GM12865 (cell line): ENCODE data around the gene GRAMD1A.
A peak's percentile ranks its signal among the peaks of the same experiment; 100 is the strongest.
"Not testable (repeated sequence)": the region's sequence is repeated elsewhere in the genome, so short reads cannot be mapped to it uniquely, and the experiment has no call there.

Source experiments
- DNase-seq: peaks from one replicate; pipeline ENCODE4 v3.0.0; 2010; ENCODE audit warnings: low read depth
- H3K4me3 ChIP-seq: 2 replicates; pipeline ENCODE4 v1.5.1; 2011; ENCODE audit warnings: mild to moderate bottlenecking, low read depth, low read length, control low read depth
- TF ChIP-seq, protein P1 (sequence below): IDR thresholded peaks from 2 replicates; pipeline ENCODE4 v1.5.1; 2011; ENCODE audit warnings: low read length, control low read depth, low read depth, inconsistent platforms; ENCODE audit not compliant: insufficient read depth; ENCODE audit errors: missing control alignments

GRAMD1A gene

DNA sequence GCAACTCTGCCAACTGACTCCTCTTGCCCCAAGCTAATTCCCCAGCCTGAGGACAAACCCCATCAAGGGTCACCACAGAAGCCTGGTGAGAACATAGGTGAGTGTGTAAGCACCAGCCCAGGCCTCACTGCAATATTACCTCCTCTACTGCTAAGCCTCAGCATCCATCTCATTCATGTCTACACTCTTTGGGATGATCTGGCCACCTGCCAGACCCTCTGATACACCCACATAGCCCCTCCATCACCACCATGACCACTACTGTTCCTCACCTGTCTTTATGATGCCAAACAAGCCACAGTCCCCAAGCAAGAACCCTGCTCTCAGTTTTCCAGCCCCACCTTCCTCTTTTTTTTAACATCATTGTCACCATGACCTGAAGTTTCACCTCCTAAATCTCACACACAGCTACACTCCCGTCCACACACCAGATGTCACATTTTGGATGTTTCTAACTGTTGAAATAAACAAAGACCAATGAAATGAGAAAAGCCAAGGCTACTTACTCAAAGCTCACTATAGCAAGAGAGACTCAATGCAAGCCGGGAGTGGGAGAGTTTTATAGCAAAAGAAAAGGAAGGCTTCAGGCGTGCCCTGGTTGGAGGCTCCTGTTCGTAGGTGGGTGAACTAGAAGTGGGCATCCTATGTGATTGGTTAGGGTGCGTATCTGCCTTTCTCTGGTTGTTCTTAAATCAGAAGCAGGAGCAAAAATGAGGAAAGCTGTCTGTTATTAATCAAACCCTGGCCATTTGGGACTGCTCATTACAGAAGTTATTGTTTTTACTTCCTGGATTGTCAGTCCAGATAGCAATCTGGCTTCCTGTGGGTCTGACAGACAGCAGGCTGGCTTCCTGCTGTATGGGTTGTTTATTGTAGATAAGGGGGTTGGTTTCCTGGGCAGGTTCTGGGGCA, 38.1 kb upstream of the GRAMD1A start:
- TF ChIP-seq, protein P1, sequence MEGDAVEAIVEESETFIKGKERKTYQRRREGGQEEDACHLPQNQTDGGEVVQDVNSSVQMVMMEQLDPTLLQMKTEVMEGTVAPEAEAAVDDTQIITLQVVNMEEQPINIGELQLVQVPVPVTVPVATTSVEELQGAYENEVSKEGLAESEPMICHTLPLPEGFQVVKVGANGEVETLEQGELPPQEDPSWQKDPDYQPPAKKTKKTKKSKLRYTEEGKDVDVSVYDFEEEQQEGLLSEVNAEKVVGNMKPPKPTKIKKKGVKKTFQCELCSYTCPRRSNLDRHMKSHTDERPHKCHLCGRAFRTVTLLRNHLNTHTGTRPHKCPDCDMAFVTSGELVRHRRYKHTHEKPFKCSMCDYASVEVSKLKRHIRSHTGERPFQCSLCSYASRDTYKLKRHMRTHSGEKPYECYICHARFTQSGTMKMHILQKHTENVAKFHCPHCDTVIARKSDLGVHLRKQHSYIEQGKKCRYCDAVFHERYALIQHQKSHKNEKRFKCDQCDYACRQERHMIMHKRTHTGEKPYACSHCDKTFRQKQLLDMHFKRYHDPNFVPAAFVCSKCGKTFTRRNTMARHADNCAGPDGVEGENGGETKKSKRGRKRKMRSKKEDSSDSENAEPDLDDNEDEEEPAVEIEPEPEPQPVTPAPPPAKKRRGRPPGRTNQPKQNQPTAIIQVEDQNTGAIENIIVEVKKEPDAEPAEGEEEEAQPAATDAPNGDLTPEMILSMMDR, result no peak
- DNase-seq, result no peak
- no peak overlapping the region for H3K4me3 ChIP-seq

DNA sequence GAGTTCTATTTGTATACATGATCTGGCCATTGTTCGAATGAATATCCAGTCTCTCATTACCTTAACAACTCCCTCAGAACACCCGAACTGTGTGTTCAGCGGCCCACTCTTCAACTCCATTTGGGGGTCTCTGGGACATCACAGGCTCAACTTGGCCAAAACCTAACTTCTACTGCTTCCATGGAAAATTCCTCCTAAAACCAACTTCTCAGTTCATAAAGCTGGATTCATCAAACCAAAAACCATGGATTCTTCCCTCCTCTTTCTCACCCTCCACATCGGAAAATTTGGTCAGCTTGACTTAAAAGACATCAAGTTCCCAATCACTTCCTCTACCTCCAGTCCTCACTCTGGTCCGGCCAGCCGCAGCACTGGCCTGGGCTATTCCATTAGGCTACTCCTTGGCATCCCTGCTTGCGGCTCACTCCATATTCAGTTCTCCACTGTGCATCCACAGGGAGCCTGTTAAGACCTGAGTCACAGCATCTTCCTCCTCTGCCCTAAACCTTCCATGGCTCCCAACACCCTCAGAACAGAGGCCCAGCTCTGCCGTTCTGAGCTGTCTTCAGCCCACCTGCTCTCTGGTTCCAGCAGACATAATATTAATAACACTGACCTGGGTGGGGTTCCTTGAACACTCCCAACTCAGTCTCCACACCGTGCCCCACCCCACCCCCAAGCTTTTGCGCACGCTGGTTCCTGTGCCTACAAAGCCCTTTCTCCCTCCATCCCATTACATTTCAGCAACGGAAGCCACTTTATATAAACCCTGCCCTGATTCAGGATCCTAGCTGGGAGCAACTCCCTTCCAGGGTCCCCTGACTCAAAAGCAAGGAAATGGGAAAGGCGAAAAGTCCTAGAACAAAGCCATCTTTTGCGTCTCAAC, 37.2 kb upstream of the GRAMD1A start:
- TF ChIP-seq, protein P1, result no peak
- no peak for DNase-seq
- peak overlapping the region; percentile 94 for H3K4me3 ChIP-seq

DNA sequence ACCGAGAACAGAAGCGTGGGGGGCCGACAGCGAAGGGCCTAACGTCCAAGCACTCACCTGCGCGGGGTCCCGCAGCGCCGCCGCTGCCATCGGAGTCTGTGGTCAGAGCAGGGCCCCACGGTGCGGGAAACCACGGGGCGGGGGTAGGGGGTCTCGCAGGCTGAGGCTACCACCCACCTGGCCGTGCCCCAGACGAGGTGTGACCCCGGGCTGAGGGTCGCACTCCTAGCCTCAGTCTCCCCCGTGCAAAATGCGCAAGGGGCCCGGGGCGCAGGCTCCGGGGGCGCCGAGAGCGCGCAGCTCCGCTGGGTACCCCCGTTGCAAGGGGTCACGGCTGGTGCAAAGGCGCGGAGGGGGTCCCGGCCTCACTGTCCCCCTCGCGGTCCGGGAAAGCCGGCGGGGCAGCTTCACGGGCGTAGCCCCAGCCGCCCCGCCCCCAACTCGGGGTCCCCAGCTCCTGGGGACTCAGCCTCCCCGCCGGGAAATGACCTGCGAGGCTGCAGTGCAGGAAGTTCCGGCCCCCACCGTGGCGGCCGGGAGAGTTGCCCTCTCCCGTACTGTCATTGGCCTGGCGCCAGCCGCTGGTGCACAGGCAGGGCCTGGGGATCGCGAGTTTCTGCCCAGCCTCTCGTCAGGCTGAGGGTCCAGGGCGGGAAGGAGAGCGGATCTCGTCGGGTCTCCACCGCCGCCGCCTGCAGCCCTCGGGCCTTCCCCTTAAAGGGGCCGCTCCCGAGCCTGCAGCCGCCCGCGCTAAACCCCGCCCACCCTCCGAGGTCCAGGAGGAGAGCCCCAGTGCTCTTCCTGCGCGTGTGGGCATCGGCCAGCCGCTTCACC, 36.3 kb upstream of the GRAMD1A start, which contains the start of gene ZNF792:
TSS of gene ZNF792 (minus strand) at position 657 of the 834 bp plus-strand sequence. CDS start at position 90, 567 bp downstream.
- TF ChIP-seq, protein P1, result no peak
- H3K4me3 ChIP-seq, result peak within 1 kb of the TSS; percentile 94
- peak; percentile 64 for DNase-seq

DNA sequence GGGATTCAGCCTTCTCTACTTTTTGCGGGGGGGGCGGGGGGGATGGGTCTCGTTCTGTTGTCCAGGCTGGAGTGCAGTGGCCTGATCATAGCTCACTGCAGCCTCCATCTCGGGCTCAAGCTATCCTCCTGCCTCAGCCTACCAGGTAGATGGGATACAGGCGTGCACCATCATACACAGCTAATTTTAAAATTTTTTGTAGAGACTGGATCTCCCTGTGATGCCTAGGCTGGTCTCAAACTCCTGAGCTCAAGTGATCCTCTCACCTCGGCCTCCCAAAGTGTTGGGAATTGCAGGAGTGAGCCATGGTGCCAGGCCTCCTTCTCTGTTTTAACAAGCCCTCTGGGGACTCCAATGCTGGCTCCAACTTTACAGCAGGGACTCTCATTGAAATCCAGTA, 35.5 kb upstream of the GRAMD1A start:
- TF ChIP-seq, protein P1, result no peak
- DNase-seq, result no peak
- H3K4me3 ChIP-seq, result no peak overlapping the region

DNA sequence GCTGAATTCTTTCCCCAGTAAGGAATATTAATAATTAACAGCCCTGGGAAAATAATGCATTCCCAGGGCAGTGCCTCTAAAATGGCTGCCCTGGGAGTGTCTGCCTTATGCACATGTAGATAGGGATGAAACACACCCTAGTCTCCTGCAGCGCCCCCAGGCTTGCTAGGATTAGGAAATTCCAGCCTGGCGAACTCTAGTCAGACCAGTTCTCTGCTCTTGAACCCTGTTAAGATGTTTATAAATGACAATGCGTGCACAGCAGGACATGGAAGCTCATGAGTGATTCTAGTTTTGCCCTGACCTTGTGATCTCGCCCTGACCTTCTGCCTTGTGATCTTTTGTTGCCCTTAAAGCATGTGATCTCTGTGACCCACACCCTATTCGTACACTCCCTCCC, 34.6 kb upstream of the GRAMD1A start:
- DNase-seq, H3K4me3 ChIP-seq: not testable (repeated sequence)

DNA sequence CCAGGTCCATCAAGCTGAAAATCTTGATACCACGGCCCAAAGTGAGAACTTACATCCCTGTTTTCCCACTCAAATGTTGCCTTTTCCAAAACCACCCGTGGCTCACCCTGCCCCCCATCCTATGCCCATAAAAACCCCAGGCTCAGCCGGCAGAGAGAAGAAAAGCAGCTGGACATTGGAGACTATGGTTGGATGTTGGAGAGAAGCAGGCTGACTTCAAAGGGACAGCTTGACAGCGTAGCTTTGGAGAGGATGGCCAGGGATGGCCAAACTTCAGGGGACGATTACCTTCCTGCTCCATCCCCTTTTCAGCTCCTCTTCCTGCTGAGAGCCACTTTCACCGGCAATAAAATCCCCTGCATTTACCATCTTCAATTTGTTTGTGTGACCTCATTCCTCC, 32.6 kb upstream of the GRAMD1A start:
- no peak overlapping the region for H3K4me3 ChIP-seq
- TF ChIP-seq, protein P1, result no peak
- DNase-seq, result no peak
